ENCODE results near the gene NGLY1. TPM values are rescaled to one million over a fixed set of nuclear protein-coding genes. Genes with fewer than 3 reads are reported as not detected.

The NGLY1 gene
- total RNA-seq, 2 experiments from 2014 or later: 88.1 to 142 TPM

- peaks cover 69% of the 10 kb centered on the region for H3K79me2 ChIP-seq (ENCODE audit: insufficient read depth, low read depth, low read length)
- CTCF ChIA-PET (ENCODE audit: unreplicated experiment): no interaction called here
- peaks cover 46% of the 10 kb centered on the region for H3K36me3 ChIP-seq (ENCODE audit: insufficient read depth, low read length)
- peaks cover 47% of the 10 kb centered on the region for H3K4me1 ChIP-seq (ENCODE audit: insufficient read depth, low read length, poor library complexity, severe bottlenecking)
- no peaks in the 10 kb centered on the region; the same call in 1 of the 2 replicates for H3K9me3 ChIP-seq (ENCODE audit: low read length)
- H3K27ac ChIP-seq (ENCODE audit: low read depth, low read length, poor library complexity, severe bottlenecking): peak overlapping the region; percentile 90
- peak overlapping the region; percentile 88 for H3K4me2 ChIP-seq (ENCODE audit: low read length)
- BruUV-seq (replicated peaks): TSS peak; percentile 57
- H4K20me1 ChIP-seq (ENCODE audit: insufficient read depth, low read length): 0 out of 2 replicates have a peak, but pooled peaks cover 3% of the 10 kb centered on the region
- POLR2A ChIA-PET: interaction anchor here (0.7 to 2.3 kb wide), 6 partner anchors 9 to 245 kb away, joined by 3 to 11 read pairs (median 5); no protein-coding TSS in a partner anchor
- TF ChIP-seq EZH2phosphoT487 (IDR thresholded peaks at IDR 0.05; ENCODE audit: borderline replicate concordance, low read depth, low read length): no peak
- TF ChIP-seq, protein P1, sequence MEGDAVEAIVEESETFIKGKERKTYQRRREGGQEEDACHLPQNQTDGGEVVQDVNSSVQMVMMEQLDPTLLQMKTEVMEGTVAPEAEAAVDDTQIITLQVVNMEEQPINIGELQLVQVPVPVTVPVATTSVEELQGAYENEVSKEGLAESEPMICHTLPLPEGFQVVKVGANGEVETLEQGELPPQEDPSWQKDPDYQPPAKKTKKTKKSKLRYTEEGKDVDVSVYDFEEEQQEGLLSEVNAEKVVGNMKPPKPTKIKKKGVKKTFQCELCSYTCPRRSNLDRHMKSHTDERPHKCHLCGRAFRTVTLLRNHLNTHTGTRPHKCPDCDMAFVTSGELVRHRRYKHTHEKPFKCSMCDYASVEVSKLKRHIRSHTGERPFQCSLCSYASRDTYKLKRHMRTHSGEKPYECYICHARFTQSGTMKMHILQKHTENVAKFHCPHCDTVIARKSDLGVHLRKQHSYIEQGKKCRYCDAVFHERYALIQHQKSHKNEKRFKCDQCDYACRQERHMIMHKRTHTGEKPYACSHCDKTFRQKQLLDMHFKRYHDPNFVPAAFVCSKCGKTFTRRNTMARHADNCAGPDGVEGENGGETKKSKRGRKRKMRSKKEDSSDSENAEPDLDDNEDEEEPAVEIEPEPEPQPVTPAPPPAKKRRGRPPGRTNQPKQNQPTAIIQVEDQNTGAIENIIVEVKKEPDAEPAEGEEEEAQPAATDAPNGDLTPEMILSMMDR (conservative IDR thresholded peaks at IDR 0.05; ENCODE audit: low read length): no peak
- intact Hi-C loops (cut with micrococcal nuclease; ENCODE audit: unreplicated experiment): loop anchor here (1.0 to 2.0 kb wide), 4 partner anchors 49 to 134 kb away; no protein-coding TSS in a partner anchor
- peak overlapping the region; percentile 90 for H3K4me3 ChIP-seq (ENCODE audit: low read depth, low read length, poor library complexity, severe bottlenecking)
- DNase-seq (ENCODE audit: low spot score): peak; percentile 67
- no peaks in the 10 kb centered on the region for H3K9me2 ChIP-seq (ENCODE audit: insufficient read depth, low read length)
- peak overlapping the region; percentile 34; the same call in 1 of the 2 replicates for H2AFZ ChIP-seq (ENCODE audit: low read length)
Observed at GRCh38 chr3:25781758-25782594, 1.3 kb downstream of the NGLY1 start.

- Histone ChIP-seq H3K4me2 (ENCODE audit: low read length) (peak overlapping the region; percentile 88), H3K79me2 (ENCODE audit: insufficient read depth, low read depth, low read length) (peaks cover 71% of the 10 kb centered on the region), H3K9me3 (ENCODE audit: low read length) (peaks cover under 1% of the 10 kb centered on the region; the same call in 1 of the 2 replicates), H2AFZ (ENCODE audit: low read length) (no peak overlapping the region), H3K27ac (ENCODE audit: low read depth, low read length, poor library complexity, severe bottlenecking) (peak overlapping the region; percentile 90), H4K20me1 (ENCODE audit: insufficient read depth, low read length) (0 out of 2 replicates have a peak, but pooled peaks cover 3% of the 10 kb centered on the region), H3K36me3 (ENCODE audit: insufficient read depth, low read length) (peaks cover 53% of the 10 kb centered on the region), H3K9me2 (ENCODE audit: insufficient read depth, low read length) (no peaks in the 10 kb centered on the region), H3K4me3 (ENCODE audit: low read depth, low read length, poor library complexity, severe bottlenecking) (peak overlapping the region; percentile 90), H3K4me1 (ENCODE audit: insufficient read depth, low read length, poor library complexity, severe bottlenecking) (peaks cover 40% of the 10 kb centered on the region)
- intact Hi-C loops (cut with micrococcal nuclease; ENCODE audit: unreplicated experiment): loop anchor here (1.0 kb wide), 2 partner anchors 53 to 133 kb away; no protein-coding TSS in a partner anchor
- no TSS peak for BruUV-seq (replicated peaks)
- no peak for DNase-seq (ENCODE audit: low spot score)
- CTCF ChIA-PET (ENCODE audit: unreplicated experiment): no interaction called here
- TF ChIP-seq, protein P1 (conservative IDR thresholded peaks at IDR 0.05; ENCODE audit: low read length): no peak
- no peak for TF ChIP-seq EZH2phosphoT487 (IDR thresholded peaks at IDR 0.05; ENCODE audit: borderline replicate concordance, low read depth, low read length)
- POLR2A ChIA-PET: interaction anchor here (0.7 to 2.3 kb wide), 10 partner anchors 8 to 246 kb away, joined by 3 to 11 read pairs (median 4); no protein-coding TSS in a partner anchor
Observed at GRCh38 chr3:25781145-25781757, 2.0 kb downstream of the NGLY1 start.
